Ureter (tissue), 1 donor: ENCODE measurements around the gene ATXN2. TPM values are rescaled to one million over a fixed set of nuclear protein-coding genes. Genes with fewer than 3 reads are reported as not detected.

Experiments
- DNase-seq: peaks from one replicate; pipeline ENCODE4 v3.0.0-alpha.2; 2020; ENCODE audit warnings: low spot score
- total RNA-seq: library from RNA; stranded (reverse); gene quantifications from one replicate; pipeline ENCODE4 v1.2.4, GENCODE V29; 2023
- donor health status: DM: yes; HTN: yes; CAD: no.

ATXN2 gene
- total RNA-seq, 1 donor from 2014 or later: 120 TPM

DNA sequence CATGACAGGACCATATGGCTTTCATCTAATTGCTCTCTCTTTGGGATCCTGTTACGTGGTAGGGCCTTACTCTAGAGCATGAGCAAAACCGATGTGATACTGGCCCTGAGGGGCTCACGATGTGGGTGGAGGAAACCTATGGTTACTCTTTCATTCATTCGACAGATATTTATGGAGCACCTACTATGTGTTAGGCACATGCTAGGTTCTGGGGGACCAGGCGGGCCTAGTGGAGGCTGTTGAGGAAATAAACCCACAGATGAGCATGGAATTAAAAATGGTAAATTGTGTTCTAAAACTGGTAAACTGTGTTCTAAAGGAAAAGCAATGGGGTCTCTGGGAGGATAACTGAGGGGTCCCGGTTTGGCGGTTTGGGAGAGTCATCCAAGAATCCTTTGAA, 178.6 kb downstream of the ATXN2 start:
- DNase-seq: no peak

DNA sequence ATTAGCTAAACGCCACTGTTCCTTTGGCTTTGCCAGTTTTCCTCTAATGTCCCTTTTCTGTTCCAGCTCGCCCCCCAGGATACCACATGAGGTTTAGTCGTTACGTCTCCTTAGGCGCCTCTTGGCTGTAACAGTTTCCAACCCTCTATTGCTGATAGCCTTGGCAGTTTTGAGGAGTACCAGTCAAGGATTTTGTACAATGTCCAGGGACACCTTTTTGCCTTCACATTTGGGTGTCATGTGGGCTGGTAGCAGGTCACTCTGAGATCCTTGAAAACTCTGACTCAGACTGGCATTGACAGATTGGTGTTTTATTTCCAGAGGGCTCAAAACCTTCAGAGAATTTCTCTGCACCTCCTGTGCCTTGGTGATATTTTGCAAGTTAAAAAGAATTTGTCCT, 179.3 kb downstream of the ATXN2 start:
- DNase-seq: no peak

DNA sequence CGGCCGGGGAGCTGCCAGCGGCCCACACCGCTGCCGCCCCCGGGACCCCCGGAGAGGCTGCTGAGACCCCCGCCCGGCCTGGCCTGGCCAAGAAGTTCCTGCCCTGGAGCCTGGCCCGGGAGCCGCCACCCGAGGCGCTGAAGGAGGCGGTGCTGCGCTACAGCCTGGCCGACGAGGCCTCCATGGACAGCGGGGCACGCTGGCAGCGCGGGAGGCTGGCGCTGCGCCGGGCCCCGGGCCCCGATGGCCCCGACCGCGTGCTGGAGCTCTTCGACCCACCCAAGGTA, 180.6 kb downstream of the ATXN2 start:
- no peak for DNase-seq

DNA sequence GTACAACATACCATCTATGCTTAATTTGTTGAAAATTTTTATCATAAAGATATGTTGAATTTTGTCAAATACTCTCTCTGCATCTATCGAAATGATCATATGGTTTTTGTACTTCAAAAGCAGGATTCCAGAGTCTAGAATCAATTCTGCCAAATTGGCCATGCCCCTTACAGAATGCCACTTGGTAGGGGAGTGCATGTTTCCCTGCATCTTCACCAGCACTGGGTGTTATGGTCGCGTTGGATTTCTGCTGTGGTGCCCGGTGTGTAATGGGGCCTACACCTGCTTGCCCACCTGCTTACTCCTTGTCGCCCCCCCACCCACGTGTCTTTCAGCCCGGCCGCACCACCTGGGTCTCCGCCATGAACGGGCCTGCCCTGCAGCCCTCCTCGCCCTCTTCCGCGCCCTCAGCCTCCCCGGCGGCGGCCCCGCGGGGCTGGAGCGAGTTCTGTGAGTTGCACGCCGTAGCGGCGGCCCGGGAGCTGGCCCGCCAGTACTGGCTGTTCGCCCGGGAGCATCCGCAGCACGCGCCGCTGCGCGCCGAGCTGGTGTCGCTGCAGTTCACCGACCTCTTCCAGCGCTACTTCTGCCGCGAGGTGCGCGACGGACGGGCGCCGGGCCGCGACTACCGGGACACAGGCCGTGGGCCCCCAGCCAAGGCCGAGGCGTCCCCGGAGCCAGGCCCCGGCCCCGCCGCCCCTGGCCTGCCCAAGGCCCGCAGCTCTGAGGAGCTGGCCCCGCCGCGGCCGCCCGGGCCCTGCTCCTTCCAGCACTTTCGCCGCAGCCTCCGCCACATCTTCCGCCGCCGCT, 181.1 kb downstream of the ATXN2 start:
- DNase-seq: no peak

DNA sequence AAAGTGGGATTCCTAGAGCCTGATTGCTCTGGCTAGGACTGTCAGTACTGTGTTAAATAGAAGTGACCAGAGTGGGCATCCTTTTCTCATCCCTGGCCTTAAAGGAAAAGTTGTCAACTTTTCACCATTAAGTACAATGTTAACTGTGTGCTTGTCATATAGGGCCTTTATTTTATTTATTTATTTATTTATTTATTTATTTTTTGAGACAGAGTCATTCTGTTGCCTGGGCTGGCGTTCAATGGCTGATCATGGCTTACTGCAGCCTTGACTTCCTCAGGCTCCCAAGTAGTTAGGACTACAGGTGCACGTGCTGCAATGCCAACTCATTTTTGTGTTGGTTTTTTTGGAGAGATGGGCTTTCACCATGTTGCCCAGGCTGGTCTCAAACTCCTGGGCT, 181.8 kb downstream of the ATXN2 start:
- DNase-seq: no peak

DNA sequence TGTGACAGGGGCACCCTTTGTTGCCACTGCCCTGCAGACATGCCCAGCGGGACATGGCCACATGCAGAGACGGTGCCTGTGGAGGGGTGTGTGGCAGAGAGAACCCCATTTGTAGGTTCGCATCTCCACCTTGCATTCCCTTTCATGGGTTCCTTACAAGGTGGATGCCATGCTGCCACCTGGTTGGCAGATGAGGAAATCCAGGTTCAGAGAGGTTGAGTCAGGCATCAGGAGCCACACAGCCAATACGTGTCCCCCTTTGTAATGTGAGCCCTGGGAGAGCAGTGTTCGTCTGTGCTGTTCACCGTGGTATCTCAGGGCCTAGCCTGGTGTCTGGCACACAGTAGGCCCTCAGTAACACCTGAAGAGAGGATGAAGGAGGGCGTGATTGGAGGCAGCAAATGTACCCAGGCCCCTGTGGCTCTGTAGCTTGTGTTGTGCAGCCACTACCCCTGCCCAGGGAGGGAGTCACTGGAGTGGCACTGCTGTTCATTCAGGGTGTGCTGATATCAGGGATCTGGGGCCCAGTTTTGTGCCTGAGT, 184.3 kb downstream of the ATXN2 start:
- no peak for DNase-seq

DNA sequence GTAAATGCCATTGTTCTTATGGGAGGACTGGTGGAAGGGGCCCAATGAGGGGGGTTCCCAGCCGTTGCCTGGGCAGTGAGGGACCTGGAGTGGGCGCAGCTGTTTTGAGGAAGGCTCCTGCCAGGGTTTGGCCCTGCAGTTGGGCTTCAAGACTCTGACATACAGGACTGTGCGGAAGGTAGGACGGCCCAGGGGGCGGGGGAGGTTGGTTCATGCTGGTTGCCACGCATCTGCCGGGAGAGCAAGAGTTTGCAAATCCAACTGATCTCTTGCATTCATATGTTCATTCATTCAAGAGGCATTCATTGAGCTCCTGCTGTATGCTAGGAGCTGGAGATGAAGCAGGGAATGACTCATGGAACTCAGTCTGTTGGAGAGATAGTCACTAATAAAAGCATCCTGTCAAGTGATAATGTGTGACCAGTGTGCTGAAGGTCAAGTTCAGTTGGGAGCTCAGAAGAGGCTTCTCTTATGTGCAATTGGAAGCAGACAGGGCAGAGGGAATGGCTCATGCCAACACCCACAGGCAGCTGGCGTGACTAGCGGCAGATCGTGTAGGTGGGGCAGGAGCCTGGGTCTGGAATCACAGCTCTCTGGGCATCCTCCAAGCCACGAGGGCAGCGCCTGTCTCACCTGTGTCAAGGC, 185.6 kb downstream of the ATXN2 start:
- DNase-seq: no peak

DNA sequence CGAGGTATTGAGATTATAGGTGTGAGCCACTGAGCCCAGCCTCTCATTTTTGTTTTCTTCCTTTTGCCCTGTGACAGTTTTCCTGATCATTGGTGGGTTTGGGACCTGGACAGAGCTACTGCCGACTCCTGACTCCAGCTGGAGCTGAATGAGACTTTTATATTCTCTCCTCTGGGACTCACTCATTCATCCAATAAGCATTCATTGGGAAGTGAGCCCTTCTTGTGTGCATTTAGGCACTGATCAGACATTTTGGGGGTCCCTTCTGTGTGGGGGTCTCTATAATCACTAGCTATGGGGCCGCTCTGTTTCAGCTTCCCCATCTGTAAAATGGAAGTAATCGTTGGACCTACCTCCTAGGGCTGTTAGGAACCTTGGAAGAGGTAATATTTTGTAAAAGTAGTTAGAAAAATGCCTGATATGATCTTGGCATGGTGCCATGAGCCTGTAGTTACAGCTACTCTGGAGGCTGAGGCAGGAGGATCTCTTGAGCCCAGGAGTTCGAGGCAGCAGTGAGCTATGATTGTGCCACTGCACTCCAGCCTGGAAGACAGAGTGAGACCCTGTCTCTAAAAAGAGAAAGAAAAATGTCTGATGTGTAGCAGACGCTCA, 186.2 kb downstream of the ATXN2 start:
- no peak for DNase-seq

DNA sequence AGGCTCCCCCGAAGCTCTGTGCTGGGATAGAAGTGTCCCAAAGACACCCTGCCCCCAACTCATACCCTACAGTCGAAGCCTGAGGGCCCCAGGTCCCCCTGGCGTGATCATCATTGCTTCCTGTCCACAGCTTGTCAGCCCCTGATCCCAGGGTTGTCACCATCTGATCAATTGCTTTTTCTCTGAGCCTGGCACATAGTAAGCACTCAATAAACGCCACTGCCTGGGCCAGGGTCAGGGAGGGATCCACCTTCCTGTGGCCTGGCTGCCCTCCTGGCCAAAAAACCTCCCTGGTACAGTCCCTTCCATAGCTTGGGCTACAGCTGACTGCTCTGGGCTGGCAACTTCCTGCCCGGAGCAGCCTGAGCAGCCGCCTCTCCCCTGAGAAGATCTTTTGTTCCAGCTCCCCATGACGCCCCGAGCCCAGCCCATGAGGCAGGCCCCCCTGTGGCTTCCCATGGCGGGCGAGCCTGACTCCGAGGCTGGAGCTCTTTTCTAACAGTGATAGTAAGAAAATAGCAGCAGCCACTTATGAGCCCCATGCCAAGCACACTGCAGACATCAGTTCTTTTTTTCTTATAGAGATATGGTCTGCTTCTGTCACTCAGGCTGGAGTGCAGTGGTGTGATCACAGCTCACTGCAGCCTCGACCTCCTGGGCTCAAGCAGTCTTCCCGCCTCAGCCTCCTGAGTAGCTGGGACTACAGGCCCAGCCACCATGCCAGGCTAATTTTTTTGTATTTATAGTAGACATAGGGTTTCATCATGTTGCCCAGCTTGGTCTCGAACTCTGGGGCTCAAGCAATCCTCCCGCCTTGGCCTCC, 186.9 kb downstream of the ATXN2 start:
- no peak for DNase-seq

DNA sequence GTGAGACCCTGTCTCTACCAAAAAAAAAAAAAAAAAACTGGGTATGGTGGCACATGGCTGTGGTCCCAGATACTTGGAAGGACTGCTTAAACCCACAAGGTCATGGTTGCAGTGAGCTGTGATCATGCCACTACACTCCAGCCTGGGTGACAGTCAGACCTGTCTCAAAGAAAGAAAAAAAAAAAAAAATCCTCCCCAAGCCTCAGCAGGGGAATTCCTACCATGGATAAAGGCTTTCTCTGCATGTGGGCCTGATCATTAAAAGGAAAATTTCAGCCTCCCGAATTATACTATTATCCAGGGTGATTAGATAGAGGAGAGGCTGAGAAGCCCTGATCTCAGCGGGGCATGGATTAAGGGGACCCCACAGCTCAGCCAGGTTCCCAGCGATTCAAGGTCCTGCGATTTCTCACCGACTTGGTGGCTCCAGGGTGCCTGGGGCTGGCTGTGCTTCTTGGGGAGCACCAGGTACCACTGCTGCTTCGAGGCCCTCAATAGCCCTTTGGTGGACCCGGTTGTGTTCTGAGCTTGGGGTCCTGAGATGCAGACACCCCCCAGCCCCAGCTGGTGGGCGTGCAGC, 187.8 kb downstream of the ATXN2 start:
- DNase-seq: no peak

DNA sequence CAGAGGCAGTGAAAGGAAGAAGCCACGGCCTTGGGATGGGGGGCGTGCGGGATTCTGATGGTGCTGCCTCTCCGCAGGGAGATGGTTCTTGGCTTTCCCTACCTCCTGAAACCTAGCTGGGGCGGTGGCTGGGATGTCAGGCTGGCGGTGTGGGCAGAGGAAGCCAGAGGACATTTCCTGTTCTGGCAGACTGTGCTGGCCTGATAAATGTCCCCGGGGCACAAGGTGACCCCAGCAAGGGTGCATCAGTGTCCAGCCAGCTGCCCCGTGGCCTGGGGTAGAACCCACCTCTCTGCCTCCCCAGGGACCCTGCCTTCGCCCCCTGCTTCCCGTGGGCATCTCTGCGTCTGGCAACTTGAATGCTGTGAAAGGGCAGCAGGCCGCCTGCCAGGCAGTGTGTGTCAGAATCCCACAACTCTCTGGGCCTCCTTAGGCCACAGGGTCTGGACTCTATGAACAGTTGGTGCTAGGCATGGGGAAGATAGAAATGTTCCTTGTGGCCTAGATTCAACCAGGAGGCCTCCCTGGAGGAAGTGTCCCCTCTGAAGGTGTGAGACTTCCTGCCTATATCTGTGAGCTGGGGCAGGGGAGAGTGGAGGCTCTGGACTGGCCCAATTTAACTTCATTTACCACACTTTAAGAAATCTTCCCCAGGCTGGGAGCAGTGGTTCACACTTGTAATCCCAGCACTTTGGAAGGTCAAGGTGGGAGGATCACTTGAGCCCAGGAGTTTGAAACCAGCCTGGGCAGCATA, 188.5 kb downstream of the ATXN2 start:
- no peak for DNase-seq

DNA sequence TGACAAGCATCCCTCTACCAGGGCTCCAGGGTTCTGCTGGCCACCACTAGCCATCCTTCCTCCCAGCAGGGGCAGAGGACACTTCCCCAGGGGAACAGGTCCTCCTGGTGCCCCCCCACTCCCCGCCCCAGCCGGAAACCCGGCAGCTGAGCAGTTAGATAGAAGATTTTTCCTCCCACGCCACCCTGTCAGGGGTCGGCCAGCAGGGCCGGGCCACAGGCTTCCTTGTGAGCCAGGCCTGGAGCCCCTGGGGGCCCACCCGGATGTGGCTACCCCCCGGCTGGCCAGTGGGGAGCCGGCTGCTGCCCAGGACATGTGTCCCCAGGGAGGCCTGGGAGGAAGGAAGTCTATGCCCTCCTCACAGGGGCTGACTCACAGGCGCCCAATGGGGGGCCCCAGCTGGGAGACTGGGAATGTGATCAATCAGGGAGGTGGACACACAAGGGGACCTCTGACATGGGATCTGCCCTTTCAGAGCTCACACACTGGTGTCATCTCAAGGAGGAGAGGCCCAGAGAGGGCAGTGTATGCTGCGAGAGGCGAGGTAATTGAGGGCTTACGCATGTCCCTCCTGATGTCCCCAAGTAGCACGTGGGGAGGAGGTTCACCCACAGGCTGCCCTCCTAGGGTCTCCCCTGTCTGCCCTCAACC, 189.2 kb downstream of the ATXN2 start:
- DNase-seq: no peak

DNA sequence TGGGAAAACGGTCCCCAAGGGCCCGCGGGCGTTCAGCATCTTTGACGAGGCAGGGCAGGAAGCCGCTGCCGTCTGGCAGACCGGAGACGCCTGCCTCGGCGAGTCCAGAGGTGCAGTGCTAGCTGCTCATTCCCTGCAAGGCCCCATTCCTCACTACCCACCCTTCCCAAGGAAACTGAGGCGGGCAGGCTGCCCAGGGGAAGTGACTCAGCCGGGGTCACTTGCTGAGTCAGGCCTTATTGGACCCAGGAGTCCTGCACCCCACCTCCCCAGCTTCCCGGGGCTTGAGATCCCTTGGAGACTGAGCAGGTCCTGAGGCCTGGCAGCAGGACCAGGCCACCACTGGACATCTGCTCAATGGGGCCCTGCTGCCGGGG, 189.7 kb downstream of the ATXN2 start:
- no peak for DNase-seq

DNA sequence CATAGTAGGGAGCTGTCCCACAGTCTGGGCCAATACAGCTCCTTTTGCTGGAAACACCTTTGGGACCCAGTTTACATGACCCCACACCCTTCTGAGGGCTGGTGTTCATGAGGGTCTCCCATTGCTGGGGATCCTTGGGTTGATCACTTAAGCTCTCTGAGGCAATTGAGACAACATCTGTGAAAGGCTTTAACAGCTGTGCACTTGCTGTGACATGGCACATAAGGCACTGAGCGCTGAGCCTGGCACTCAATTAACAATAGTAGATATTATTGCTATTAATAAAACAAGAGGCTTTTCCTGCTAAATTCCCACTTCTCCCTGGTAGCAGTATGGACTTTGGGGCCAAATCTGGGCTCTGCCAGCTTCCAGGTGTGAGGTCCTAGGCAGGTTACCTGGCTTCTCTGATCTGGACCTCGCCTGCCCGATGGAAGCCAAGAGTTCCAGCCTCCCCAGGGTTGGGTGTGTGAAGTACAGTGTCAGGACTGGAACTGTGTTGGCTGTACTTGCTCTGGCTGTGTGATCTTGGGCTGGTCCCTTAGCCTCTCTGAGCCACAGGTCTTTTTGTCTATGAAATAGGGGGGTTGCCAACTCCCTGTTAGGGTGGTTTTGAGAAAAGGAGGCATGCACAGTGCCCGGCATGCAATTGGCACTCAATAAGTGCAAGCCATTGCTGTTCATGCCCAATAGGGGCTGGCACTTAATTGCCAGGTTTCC, 190.3 kb downstream of the ATXN2 start:
- no peak for DNase-seq

DNA sequence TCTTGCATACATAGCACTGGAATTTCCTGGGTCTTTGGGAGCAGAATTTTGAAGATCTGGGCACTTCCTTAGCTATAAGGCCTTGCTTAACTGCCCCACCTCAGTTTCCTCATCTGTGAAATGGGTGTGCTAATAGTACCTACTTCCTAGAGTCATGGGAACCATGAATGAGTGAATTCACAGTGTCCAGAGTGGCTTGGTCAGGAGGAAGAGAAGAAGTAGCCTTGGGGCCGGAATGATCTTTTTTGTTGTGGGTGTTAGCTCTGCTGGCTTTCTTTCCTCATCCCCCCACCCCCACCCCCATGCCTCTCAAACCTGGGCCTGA, 191.0 kb downstream of the ATXN2 start:
- DNase-seq: no peak

DNA sequence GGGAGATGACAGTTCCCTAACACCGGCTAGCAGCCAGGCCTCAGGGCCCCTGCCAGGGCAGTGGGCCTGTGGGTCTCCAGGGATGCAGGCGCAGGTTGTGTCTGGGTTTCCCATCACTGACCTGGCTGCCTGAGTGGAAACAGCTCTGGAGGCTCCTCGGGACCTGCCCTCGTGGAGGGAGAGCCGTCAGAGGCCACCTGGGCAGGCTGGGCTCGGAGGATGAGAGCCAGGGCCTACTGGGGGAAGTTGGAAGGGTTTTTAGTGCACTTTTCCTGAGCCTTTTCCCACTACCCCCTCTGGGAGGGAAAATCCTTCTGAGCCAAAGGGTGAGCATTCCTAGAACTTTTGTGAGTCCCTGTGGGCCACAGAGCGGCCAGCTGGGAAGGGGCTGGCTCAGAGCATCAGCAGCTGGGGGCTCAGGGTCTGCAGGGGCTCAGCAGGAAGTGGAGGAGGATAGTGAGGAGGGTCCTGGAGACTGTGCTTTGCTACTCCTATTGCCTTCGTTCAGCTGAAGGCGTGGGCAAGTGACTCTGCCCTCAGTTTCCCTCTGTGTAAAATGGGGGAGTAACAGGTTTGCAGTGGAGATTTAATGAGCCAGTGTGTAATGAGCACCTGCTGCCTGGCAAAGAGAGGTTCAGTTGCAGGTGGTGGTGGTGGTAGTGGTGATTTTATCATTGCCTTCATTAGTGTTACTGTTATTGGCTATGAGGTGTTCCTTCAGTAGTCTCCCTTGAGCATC, 191.6 kb downstream of the ATXN2 start:
- DNase-seq: no peak

DNA sequence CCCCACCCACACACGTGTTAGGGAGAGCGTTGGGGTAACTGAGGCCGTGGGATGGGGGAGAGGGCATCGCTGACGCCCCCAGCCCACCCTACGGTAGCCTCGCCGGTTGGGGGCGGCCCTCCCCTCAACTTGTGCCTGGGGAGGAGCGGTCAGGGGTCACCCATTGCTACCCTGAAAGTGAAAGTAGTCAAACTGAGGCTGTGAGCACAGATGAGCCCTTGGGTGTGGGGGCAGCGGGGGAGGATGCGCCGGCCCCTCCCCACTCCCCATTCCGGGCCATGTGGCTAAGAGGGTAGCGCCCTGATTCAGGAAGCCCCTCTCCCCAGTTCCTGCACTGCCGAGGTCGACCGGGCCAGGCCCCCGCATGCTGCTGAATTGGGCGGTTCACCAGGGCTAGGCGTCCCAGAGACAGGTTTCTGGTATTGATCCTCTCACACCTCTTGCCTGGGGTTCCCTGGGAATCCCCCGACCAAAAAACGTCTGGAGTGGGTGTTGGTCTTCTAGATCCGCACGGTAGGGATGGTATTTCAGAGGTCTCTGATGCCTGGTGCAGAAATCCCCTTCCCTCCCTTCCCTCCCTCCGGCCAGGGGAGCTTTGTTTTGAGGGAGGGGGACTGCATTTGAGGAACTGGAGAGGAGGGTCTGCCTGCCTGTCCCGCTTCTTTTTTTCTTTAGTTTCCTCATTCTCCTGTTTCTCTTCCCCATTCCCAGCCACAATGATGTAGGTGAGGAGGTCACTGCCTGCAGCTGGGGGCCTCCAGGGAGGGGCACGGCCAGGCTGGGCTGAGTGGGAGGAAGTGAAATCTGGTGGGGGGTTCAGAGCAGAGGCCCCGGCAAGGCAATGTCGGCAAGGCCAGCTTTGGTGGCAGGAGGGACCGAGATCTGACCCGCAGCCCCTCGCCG, 192.4 kb downstream of the ATXN2 start:
- no peak for DNase-seq

DNA sequence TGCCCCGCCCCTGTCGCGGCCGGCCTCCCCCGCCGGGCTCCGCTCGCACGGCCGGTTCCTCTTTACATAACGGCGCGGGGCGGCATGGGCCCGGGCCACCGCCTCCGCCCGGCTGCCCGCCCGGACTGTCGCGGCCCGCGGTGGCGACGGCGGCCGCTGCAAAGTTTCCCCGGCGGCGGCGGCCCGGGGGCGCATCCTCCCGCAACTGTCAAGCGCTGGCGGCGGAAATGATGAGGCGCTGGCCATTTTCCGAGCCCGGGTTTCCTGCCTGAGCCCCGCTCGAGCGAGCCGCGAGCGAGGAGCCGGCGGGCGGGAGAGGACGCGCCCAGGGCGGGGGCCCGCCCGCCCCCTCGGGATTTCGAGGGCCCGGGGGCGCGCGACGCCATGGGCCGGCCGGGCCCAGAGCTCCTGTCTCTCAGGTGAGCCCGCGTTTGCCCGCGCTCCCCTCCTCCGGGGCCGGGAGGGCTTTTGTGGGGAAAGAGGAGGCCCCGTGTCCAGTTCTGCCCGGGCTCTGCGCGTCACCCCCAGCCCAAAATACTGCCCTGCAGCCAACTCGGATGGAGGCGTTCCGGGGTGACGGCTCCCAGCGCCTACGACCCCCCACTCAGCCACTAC, 193.1 kb downstream of the ATXN2 start, which contains the start of gene SH2B3:
Gene SH2B3 (plus strand): TSS at position 65 of the 615 bp plus-strand sequence. CDS start 12,223 bp downstream, outside the sequence.
- no peak for DNase-seq
